Mononuclear cell (primary cell): ENCODE results near the gene IER5L. TPM values are rescaled to one million over a fixed set of nuclear protein-coding genes. Genes with fewer than 3 reads are reported as not detected.
"Not testable (repeated sequence)": the region's sequence is repeated elsewhere in the genome, so short reads cannot be mapped to it uniquely, and the experiment has no call there.

Experiments used
- H3K27me3 ChIP-seq: 2 replicates; pipeline ENCODE4 v1.6.0; 2011; ENCODE audit warnings: low read length, control low read depth; ENCODE audit not compliant: insufficient read depth
- H3K4me1 ChIP-seq: 2 replicates; pipeline ENCODE4 v1.5.1; 2011; ENCODE audit warnings: mild to moderate bottlenecking, low read length, control low read depth; ENCODE audit not compliant: insufficient read depth
- H3K4me3 ChIP-seq: 2 replicates; pipeline ENCODE4 v1.5.1; 2011; ENCODE audit warnings: mild to moderate bottlenecking, low read length, moderate library complexity
- H3K9me3 ChIP-seq: 2 replicates; pipeline ENCODE4 v1.5.1; 2011; ENCODE audit warnings: low read depth, mild to moderate bottlenecking, control low read depth, low read length
- total RNA-seq: library from RNA; depleted of rRNA; stranded (reverse); fragments of >200 nt; gene quantifications from one replicate; pipeline ENCODE4 v1.2.3, GENCODE V29; 2012

IER5L gene
- total RNA-seq, 1 donor, result 13.2 TPM

GRCh38 chr9:129164246-129164930 lies 13.7 kb downstream of the IER5L start:
- no peaks in the 10 kb centered on the region for H3K9me3 ChIP-seq
- H3K4me3 ChIP-seq, result no peak overlapping the region
- no peaks in the 10 kb centered on the region for H3K27me3 ChIP-seq
- peaks cover 21% of the 10 kb centered on the region for H3K4me1 ChIP-seq

GRCh38 chr9:129163753-129164152 lies 14.3 kb downstream of the IER5L start:
- Histone ChIP-seq H3K27me3 (no peaks in the 10 kb centered on the region), H3K4me3 (no peak overlapping the region), H3K4me1 (peaks cover 21% of the 10 kb centered on the region), H3K9me3 (no peaks in the 10 kb centered on the region)

GRCh38 chr9:129163198-129163670 lies 14.8 kb downstream of the IER5L start:
- H3K27me3 ChIP-seq, H3K9me3 ChIP-seq, H3K4me3 ChIP-seq: not testable (repeated sequence)
- peaks cover 17% of the 10 kb centered on the region for H3K4me1 ChIP-seq

GRCh38 chr9:129162497-129163197 lies 15.4 kb downstream of the IER5L start:
- Histone ChIP-seq H3K27me3 (no peaks in the 10 kb centered on the region), H3K9me3 (no peaks in the 10 kb centered on the region), H3K4me3 (no peak overlapping the region), H3K4me1 (peaks cover 11% of the 10 kb centered on the region)

GRCh38 chr9:129161534-129161837 lies 16.6 kb downstream of the IER5L start:
- no peaks in the 10 kb centered on the region for H3K27me3 ChIP-seq
- H3K4me3 ChIP-seq, result no peak overlapping the region
- no peaks in the 10 kb centered on the region for H3K4me1 ChIP-seq

GRCh38 chr9:129160712-129161533 lies 17.1 kb downstream of the IER5L start:
- Histone ChIP-seq H3K9me3 (no peaks in the 10 kb centered on the region), H3K27me3 (no peaks in the 10 kb centered on the region), H3K4me1 (no peaks in the 10 kb centered on the region), H3K4me3 (no peak overlapping the region)

More at GRCh38 chr9:129161534-129161837, 16.6 kb downstream of the IER5L start:
- no peaks in the 10 kb centered on the region for H3K9me3 ChIP-seq

GRCh38 chr9:129156163-129156562 lies 21.9 kb downstream of the IER5L start:
- no peak overlapping the region for H3K4me3 ChIP-seq
- H3K4me1 ChIP-seq, result no peaks in the 10 kb centered on the region
- H3K9me3 ChIP-seq, result no peaks in the 10 kb centered on the region
- H3K27me3 ChIP-seq, result no peaks in the 10 kb centered on the region

- no peak overlapping the region for H3K4me3 ChIP-seq
- no peaks in the 10 kb centered on the region for H3K4me1 ChIP-seq
- no peaks in the 10 kb centered on the region for H3K27me3 ChIP-seq
- no peaks in the 10 kb centered on the region for H3K9me3 ChIP-seq
Observed at GRCh38 chr9:129154866-129155477, 23.1 kb downstream of the IER5L start.

GRCh38 chr9:129151469-129151868 lies 26.6 kb downstream of the IER5L start:
- no peaks in the 10 kb centered on the region for H3K9me3 ChIP-seq
- no peak overlapping the region for H3K4me3 ChIP-seq
- no peaks in the 10 kb centered on the region for H3K27me3 ChIP-seq
- no peaks in the 10 kb centered on the region for H3K4me1 ChIP-seq

- Histone ChIP-seq H3K27me3 (no peaks in the 10 kb centered on the region), H3K4me1 (no peaks in the 10 kb centered on the region), H3K4me3 (no peak overlapping the region), H3K9me3 (no peaks in the 10 kb centered on the region)
Observed at GRCh38 chr9:129150672-129151211, 27.3 kb downstream of the IER5L start.

GRCh38 chr9:129150122-129150521 lies 27.9 kb downstream of the IER5L start:
- H3K4me3 ChIP-seq, result no peak overlapping the region
- H3K27me3 ChIP-seq, result no peaks in the 10 kb centered on the region
- no peaks in the 10 kb centered on the region for H3K9me3 ChIP-seq
- H3K4me1 ChIP-seq, result no peaks in the 10 kb centered on the region

GRCh38 chr9:129149442-129149841 lies 28.6 kb downstream of the IER5L start:
- Histone ChIP-seq H3K4me3 (no peak overlapping the region), H3K4me1 (no peaks in the 10 kb centered on the region), H3K27me3 (no peaks in the 10 kb centered on the region), H3K9me3 (no peaks in the 10 kb centered on the region)

GRCh38 chr9:129148463-129149204 lies 29.4 kb downstream of the IER5L start:
- no peak overlapping the region for H3K4me3 ChIP-seq
- H3K4me1 ChIP-seq, result no peaks in the 10 kb centered on the region

GRCh38 chr9:129146441-129146941 lies 31.6 kb downstream of the IER5L start:
- H3K4me3 ChIP-seq, result no peak overlapping the region
- no peaks in the 10 kb centered on the region for H3K9me3 ChIP-seq
- no peaks in the 10 kb centered on the region for H3K27me3 ChIP-seq
- peaks cover 19% of the 10 kb centered on the region for H3K4me1 ChIP-seq

More at GRCh38 chr9:129148463-129149204, 29.4 kb downstream of the IER5L start:
- no peaks in the 10 kb centered on the region for H3K9me3 ChIP-seq
- H3K27me3 ChIP-seq, result no peaks in the 10 kb centered on the region
